ENCODE data around the gene SAP30BP. TPM values are rescaled to one million over a fixed set of nuclear protein-coding genes. Genes with fewer than 3 reads are reported as not detected.

The SAP30BP gene
- polyA plus RNA-seq, 3 donors: 93.0 to 105 (median 93.7) TPM

DNA sequence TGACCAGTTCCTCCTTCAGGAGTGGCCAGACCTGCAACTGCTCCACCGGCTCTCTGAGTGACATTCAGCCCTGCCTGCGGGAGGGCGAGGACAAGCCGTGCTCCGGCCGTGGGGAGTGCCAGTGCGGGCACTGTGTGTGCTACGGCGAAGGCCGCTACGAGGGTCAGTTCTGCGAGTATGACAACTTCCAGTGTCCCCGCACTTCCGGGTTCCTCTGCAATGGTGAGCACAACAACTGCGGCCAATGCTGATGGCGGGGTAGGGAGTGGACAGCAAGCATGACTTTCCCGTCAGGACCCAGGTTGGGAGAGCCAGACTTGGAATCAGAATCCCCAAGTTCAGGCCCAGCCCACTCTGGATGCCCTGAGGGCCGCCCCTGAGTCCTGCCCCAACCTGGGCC lies 66.3 kb downstream of the SAP30BP start:
- no peak for DNase-seq (ENCODE audit: low read depth in 3 of 3, low spot score in 2 of 3)

DNA sequence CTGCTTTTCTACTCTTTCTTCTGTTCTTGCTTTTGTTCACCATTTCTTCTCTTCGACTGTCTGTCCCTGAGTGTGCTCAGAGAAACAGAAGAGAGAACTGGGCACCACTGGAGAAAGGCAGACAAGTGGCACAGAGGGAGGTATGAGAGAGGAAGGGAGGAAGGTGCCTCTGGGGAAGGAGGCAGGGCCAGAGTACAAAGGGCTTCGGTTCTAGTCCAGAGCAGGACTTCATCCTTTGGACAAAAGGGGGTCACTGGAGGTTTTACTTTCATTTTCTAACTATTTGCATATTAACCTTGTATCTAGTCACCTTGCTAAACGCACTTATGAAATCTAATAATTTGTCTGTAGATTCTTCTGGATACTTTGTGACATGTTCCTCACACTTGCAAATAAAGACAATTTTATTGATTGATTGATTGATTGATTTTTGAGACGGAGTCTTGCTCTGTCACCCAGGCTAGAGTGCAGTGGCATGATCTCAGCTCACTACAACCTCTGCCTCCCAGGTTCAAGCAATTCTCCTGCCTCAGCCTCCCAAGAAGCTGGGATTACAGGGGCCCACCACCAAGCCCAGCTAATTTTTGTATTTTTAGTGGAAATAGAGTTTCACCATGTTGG lies 67.6 kb downstream of the SAP30BP start:
- DNase-seq (ENCODE audit: low read depth in 3 of 3, low spot score in 2 of 3): no peak

GRCh38 chr17:75736173-75736835 lies 69.2 kb downstream of the SAP30BP start:
- DNase-seq (ENCODE audit: low read depth in 3 of 3, low spot score in 2 of 3): no peak

DNA sequence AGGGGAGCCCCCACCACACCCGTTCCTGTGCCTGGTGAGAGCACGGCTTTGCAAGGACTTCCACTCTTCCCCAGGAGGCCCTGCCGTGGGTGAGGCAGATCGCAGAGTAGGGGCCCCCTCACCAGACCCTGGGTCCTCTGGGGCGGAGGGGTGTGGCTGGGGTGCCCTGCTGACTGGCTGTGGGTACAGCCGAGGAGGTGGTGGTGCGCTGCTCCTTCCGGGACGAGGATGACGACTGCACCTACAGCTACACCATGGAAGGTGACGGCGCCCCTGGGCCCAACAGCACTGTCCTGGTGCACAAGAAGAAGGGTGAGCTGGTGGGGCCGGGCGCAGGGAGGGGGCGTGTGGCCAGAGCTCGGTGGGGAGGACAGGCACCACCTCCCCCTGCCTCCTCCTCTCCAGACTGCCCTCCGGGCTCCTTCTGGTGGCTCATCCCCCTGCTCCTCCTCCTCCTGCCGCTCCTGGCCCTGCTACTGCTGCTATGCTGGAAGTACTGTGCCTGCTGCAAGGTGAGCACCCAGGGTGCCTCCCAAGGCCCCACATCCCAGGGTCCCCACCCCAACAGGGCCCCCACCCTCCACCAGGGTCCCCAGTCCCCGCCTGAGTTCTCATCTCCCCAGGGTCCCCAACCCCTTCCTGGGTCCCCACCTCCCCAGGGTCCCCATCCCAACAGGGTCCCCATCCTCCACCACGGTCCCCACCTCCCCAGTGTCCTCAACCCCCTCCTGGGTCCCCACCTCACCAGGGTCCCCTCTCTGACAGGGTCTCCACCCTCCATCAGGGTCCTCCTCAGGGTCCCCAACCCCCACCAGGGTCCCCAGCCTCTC lies 70.2 kb downstream of the SAP30BP start:
- DNase-seq (ENCODE audit: low read depth in 3 of 3, low spot score in 2 of 3): no peak

- no peak for DNase-seq (ENCODE audit: low read depth in 3 of 3, low spot score in 2 of 3)
Measured at GRCh38 chr17:75738218-75738802, 71.2 kb downstream of the SAP30BP start.

DNA sequence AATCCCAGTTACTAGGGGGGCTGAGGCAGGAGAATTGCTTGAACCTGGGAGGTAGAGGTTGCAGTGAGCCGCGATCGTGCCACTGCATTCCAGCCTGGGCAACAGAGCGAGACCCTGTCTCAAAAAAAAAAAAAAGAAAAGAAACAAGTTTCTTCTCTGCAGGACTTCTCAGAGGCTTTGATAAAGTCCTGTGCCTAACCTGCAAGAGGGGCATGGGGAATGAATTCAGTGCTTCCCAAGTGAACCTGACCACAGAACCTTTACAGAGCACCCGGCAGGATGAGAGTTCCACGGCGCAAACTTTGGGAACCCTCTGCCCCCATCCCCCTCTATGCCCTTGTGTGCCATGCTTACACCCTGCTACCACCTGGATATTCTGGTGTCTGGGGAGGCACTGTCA lies 72.0 kb downstream of the SAP30BP start:
- no peak for DNase-seq (ENCODE audit: low read depth in 3 of 3, low spot score in 2 of 3)

DNA sequence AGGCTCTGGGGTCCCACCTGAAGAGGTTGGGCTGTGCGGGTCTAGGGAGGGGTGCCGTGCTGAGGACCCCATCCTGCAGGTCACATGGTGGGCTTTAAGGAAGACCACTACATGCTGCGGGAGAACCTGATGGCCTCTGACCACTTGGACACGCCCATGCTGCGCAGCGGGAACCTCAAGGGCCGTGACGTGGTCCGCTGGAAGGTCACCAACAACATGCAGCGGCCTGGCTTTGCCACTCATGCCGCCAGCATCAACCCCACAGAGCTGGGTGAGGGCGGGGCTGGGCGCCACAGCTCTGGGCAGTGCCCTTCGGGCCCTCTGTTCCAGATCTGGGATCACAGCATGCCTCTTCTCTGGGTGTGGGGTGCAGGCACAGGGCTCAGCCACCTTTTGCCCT lies 72.7 kb downstream of the SAP30BP start:
- no peak for DNase-seq (ENCODE audit: low read depth in 3 of 3, low spot score in 2 of 3)

- no peak for DNase-seq (ENCODE audit: low read depth in 3 of 3, low spot score in 2 of 3)
Measured at GRCh38 chr17:75740215-75740614, 73.1 kb downstream of the SAP30BP start.

- DNase-seq (ENCODE audit: low read depth in 3 of 3, low spot score in 2 of 3): no peak
Measured at GRCh38 chr17:75740631-75741077, 73.5 kb downstream of the SAP30BP start.

- DNase-seq (ENCODE audit: low read depth in 3 of 3, low spot score in 2 of 3): no peak
Measured at GRCh38 chr17:75742337-75742736, 75.2 kb downstream of the SAP30BP start.

DNA sequence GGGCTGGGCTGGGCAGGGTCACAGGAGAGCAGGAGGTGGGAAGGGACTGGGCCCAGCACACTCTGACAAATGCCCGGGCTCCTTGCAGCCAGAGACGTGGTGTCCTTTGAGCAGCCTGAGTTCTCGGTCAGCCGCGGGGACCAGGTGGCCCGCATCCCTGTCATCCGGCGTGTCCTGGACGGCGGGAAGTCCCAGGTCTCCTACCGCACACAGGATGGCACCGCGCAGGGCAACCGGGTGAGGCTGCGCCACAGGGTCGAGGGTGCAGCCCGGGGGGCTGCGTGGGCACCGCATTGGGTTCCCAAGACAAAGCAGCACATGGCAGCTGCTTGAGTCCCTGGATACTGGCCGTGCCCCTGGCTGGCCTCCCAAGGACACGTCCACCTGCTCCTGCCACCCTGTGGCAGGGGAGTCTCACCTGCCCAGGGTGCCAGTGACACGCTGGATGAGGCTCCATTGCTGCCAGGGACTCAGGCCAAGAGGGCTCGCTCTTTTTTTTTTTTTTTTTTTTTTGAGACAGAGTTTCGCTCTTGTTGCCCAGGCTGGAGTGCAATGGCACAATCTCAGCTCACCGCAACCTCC lies 76.6 kb downstream of the SAP30BP start:
- DNase-seq (ENCODE audit: low read depth in 3 of 3, low spot score in 2 of 3): no peak

- DNase-seq (ENCODE audit: low read depth in 3 of 3, low spot score in 2 of 3): no peak
Measured at GRCh38 chr17:75748706-75749105, 81.6 kb downstream of the SAP30BP start.

DNA sequence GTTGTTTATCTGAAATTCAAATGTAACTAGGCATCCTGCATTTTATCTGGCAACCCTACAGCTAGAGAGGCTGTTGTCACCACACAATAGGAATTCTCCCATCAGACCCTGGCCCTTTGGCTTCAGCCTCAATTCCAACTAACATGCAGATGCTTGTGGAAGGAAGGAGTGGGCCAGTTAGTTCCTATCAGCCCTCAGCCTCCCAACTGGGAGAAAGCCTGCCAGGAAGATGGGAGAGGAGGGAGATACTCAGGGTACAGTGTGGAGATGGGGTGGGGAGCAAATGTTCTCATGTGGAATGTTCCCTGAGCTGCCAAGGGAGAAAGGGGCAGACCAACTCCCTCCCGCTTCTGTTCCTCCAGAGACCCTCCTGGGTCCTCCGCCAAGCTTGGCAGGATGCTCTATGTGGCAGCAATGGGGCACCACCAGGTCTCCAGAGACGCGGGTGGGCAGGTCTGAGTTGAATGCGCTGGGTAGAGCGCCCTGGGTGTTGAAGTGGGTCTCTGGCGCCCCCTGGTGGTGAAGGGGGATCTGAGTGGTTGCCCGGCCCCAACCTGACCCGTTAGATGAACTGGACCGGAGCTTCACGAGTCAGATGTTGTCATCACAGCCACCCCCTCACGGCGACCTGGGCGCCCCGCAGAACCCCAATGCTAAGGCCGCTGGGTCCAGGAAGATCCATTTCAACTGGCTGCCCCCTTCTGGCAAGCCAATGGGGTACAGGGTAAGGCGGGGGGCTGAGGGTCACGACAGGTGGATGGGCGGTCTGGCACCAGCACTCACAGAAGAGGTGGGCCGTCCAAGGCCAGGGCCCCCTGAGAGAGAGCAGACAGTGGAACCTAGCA lies 82.6 kb downstream of the SAP30BP start:
- DNase-seq (ENCODE audit: low read depth in 3 of 3, low spot score in 2 of 3): no peak

GRCh38 chr17:75750661-75751423 lies 83.7 kb downstream of the SAP30BP start:
- DNase-seq (ENCODE audit: low read depth in 3 of 3, low spot score in 2 of 3): no peak

- no peak for DNase-seq (ENCODE audit: low read depth in 3 of 3, low spot score in 2 of 3)
Measured at GRCh38 chr17:75751676-75752404, 84.7 kb downstream of the SAP30BP start.

GRCh38 chr17:75752405-75752709 lies 85.2 kb downstream of the SAP30BP start:
- DNase-seq (ENCODE audit: low read depth in 3 of 3, low spot score in 2 of 3): no peak

DNA sequence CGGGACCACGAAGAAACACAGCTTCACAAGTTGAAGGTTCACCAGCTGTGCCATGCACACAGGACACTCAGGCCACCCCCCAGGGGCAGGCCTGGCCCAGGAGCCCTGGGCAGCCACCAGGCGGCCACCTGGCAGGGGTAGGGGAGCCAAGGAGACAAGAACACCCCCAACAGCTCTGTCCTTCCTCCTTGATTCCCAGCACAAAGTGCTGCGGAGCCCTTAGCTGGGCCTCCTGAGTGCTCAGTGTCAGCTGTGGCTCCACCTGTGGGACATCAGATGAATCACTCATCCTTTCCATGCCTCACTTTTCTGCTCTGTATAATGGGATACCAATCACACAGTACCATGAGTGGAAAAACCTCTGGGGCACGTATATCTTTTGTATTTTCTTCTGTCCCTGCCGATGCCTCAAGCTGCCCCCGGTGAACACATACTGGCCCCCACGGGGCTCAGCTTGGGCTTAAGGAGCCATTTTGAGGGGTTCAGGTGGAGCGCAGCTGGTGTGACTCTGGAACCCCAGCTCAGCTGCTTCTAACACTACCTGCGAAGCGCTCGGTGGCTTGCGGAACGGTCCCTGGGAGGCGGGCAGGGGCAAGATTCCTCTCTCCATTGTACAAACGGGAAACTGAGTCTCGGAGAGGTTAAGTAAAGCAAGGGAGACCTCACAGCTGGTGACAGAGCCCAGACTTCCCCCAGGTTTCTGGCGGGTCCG lies 85.8 kb downstream of the SAP30BP start:
- no peak for DNase-seq (ENCODE audit: low read depth in 3 of 3, low spot score in 2 of 3)
